Kidney (tissue), 19 donors: ENCODE results near the gene OR4A5. TPM values are rescaled to one million over a fixed set of nuclear protein-coding genes. Genes with fewer than 3 reads are reported as not detected.
"Not testable (repeated sequence)": the region's sequence is repeated elsewhere in the genome, so short reads cannot be mapped to it uniquely, and the experiment has no call there.

ENCODE experiments used
- DNase-seq, 5 donors: peaks; one replicate each; pipeline ENCODE4 v3.0.0-alpha.2; 2013 to 2020
- FAIRE-seq: peaks from 2 replicates; lab custom pipeline; 2012; peaks lifted over from hg19 to GRCh38; lab: Jason Lieb, UNC
- H3K27ac ChIP-seq, 2 donors: one replicate each; pipeline ENCODE4 v1.7.0; 2013; ENCODE audit warnings: low read depth in 2 of 2, low read length in 2 of 2, inconsistent platforms in 1 of 2
- H3K27me3 ChIP-seq: one replicate; pipeline ENCODE4 v1.7.1; 2013; ENCODE audit warnings: low read length, inconsistent platforms; ENCODE audit not compliant: control insufficient read depth, insufficient read depth
- H3K36me3 ChIP-seq, 3 donors: one replicate each; pipeline versions ENCODE4 v1.7.0 to v1.7.1; 2013; ENCODE audit warnings: low read length in 3 of 3, control low read depth in 1 of 3, inconsistent platforms in 1 of 3; ENCODE audit not compliant: insufficient read depth in 3 of 3, control insufficient read depth in 2 of 3
- H3K4me1 ChIP-seq, 3 donors: one replicate each; pipeline versions ENCODE4 v1.7.0 to v1.7.1; 2013; ENCODE audit warnings: low read length in 3 of 3, inconsistent platforms in 1 of 3, low read depth in 1 of 3; ENCODE audit not compliant: control insufficient read depth in 2 of 3, insufficient read depth in 2 of 3
- H3K4me3 ChIP-seq, 3 donors: one replicate each; pipeline versions ENCODE4 v1.7.0 to v1.8.1; 2013; ENCODE audit warnings: low read length in 3 of 3, control low read depth in 1 of 3, inconsistent platforms in 1 of 3
- H3K9ac ChIP-seq, 3 donors: one replicate each; pipeline versions ENCODE4 v1.7.0 to v1.7.1; 2013; ENCODE audit warnings: low read length in 3 of 3, control low read depth in 1 of 3, inconsistent platforms in 1 of 3
- H3K9me3 ChIP-seq, 3 donors: one replicate each; pipeline versions ENCODE4 v1.7.0 to v1.7.1; 2013; ENCODE audit warnings: low read length in 3 of 3, control low read depth in 1 of 3, inconsistent platforms in 1 of 3; ENCODE audit not compliant: control insufficient read depth in 2 of 3, insufficient read depth in 1 of 3
- intact Hi-C: fragments of 100-400 bp; cut with DNase I; formaldehyde crosslinking; loops from one replicate; pipeline ENCODE4 v1.11.1; 2022
- long read RNA-seq, 10 donors: library from polyadenylated mRNA in 1 of 10; unstranded in 1 of 10; transcript quantifications; one replicate each; pipeline ENCODE4 v2.0.0 and lab custom pipeline, GENCODE V29; 2021 to 2026
- polyA plus RNA-seq: library from polyadenylated mRNA; stranded (reverse); fragments of 350-450 nt; fragmentation: Illumina TruSeq; extraction: RNeasy Lipid Tissue Mini Kit (QIAGEN cat#74804); gene quantifications from one replicate; pipeline ENCODE4 v1.2.3, GENCODE V29; 2014; ENCODE audit warnings: low read depth, low replicate concordance; ENCODE audit not compliant: insufficient read depth
- total RNA-seq: library from RNA; stranded (reverse); fragmentation: NEBNext Ultra II Directional; extraction: Animal tissue kit (Norgen Biotek cat#: 25700); gene quantifications from one replicate; pipeline ENCODE4 v1.2.1, GENCODE V29; 2021
- donor health status: control.
- donor health status: control.
- donor health status: DM: yes; HTN: yes; CAD: no.
- donor health status: Normal renal cell carcinoma (clear cell type).

The OR4A5 gene
- total RNA-seq (not detected), polyA plus RNA-seq (not detected)
- long read RNA-seq, donor 1 = 0 reads
- long read RNA-seq, donor 2 = 0 reads
- long read RNA-seq, donor 3 = 0 reads
- long read RNA-seq, donor 4 = 0 reads
- long read RNA-seq, donor 5 = 0 reads
- long read RNA-seq, donor 6 = 0 reads
- long read RNA-seq, donor 7 = 0 reads
- long read RNA-seq, donor 8 = 0 reads
- long read RNA-seq, donor 9, partial matches to known transcripts = 0 of 1 reads
- long read RNA-seq, donor 9, other reads (novel, unspliced or antisense) = 0 of 1 reads
- long read RNA-seq, donor 10 = 0 reads

GRCh38 chr11:54706532-54706931, at the start of gene OR4A5:
OR4A5 (plus strand) TSS chr11:54706832; CDS start chr11:54706885, 53 bp downstream.
- FAIRE-seq, DNase-seq, H3K4me1 ChIP-seq, H3K27ac ChIP-seq, H3K4me3 ChIP-seq, H3K36me3 ChIP-seq, H3K27me3 ChIP-seq, H3K9me3 ChIP-seq, H3K9ac ChIP-seq, intact Hi-C loops: not testable (repeated sequence)

GRCh38 chr11:54720094-54720493, 13.5 kb downstream of the OR4A5 start:
- H3K9me3 ChIP-seq, H3K9ac ChIP-seq, H3K27ac ChIP-seq, intact Hi-C loops, DNase-seq, FAIRE-seq, H3K36me3 ChIP-seq, H3K4me1 ChIP-seq, H3K4me3 ChIP-seq, H3K27me3 ChIP-seq: not testable (repeated sequence)

Other genes starting within 250 kb of the OR4A5 start
- gene OR4C46, start 102.8 kb upstream of the OR4A5 start, total RNA-seq = not detected
- gene OR4C46, start 102.8 kb upstream of the OR4A5 start, polyA plus RNA-seq = not detected